ENCODE measurements around the gene TMED6. TPM values are rescaled to one million over a fixed set of nuclear protein-coding genes. Genes with fewer than 3 reads are reported as not detected.

The TMED6 gene
- total and polyA plus RNA-seq, 2 donors from 2014 or later = 2.6 to 11.5 TPM

DNA sequence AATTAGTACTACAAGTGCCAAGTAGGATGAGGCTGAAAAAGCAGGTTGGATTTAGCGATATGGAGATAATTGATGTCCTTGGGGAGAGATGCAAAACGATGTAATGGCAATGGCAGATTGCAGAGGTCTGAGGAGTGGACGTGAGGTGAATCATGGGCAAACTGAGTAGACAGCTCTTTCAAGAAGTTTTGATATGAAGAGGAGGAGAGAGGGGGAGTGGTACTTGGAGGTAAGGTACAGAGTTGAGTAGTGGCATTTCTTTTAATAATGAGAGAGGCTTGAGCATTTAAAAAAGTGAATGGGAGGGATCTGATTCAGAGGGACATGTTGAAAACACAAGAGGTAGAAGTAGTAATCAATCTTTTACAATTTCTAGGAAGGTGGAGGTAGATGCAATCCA is 58.2 kb downstream of the TMED6 start:
- Histone ChIP-seq H3K4me3 (ENCODE audit: low read length in 3 of 3) (no peak overlapping the region), H3K27ac (ENCODE audit: low read depth in 2 of 2, low read length in 2 of 2) (no peak overlapping the region), H3K27me3 (ENCODE audit: control insufficient read depth, insufficient read depth, low read length) (no peaks in the 10 kb centered on the region), H3K9ac (ENCODE audit: low read length in 3 of 3) (no peak overlapping the region), H3K36me3 (ENCODE audit: control insufficient read depth in 2 of 3, insufficient read depth in 3 of 3, low read length in 3 of 3) (peaks cover 0 to 3% (median 0%) of the 10 kb centered on the region in 3 donors), H3K9me3 (ENCODE audit: control insufficient read depth in 2 of 3, insufficient read depth in 1 of 3, low read length in 3 of 3) (no peaks in the 10 kb centered on the region), H3K4me1 (ENCODE audit: control insufficient read depth in 2 of 3, insufficient read depth in 2 of 3, low read depth in 1 of 3, low read length in 3 of 3) (no peaks in the 10 kb centered on the region)
- TF ChIP-seq, protein P1, sequence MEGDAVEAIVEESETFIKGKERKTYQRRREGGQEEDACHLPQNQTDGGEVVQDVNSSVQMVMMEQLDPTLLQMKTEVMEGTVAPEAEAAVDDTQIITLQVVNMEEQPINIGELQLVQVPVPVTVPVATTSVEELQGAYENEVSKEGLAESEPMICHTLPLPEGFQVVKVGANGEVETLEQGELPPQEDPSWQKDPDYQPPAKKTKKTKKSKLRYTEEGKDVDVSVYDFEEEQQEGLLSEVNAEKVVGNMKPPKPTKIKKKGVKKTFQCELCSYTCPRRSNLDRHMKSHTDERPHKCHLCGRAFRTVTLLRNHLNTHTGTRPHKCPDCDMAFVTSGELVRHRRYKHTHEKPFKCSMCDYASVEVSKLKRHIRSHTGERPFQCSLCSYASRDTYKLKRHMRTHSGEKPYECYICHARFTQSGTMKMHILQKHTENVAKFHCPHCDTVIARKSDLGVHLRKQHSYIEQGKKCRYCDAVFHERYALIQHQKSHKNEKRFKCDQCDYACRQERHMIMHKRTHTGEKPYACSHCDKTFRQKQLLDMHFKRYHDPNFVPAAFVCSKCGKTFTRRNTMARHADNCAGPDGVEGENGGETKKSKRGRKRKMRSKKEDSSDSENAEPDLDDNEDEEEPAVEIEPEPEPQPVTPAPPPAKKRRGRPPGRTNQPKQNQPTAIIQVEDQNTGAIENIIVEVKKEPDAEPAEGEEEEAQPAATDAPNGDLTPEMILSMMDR (IDR thresholded peaks at IDR 0.05; ENCODE audit: borderline replicate concordance, extremely low read depth, insufficient read depth) = no peak
- DNase-seq (no peak), FAIRE-seq (no peak)
- intact Hi-C loops (cut with DNase I) = no loop called here

Other genes starting within 250 kb of the TMED6 start
- gene HAS3, start 246.1 kb downstream of the TMED6 start, total RNA-seq = 2.1 TPM
- gene HAS3, start 246.1 kb downstream of the TMED6 start, polyA plus RNA-seq (ENCODE audit: insufficient read depth, low read depth, low replicate concordance) = 0.34 TPM
- gene CHTF8, start 219.2 kb downstream of the TMED6 start, total RNA-seq = 124 TPM
- gene CHTF8, start 219.2 kb downstream of the TMED6 start, polyA plus RNA-seq (ENCODE audit: insufficient read depth, low read depth, low replicate concordance) = 163 TPM
- 41.7 TPM for gene UTP4, start 219.1 kb downstream of the TMED6 start, total RNA-seq
- gene UTP4, start 219.1 kb downstream of the TMED6 start, polyA plus RNA-seq (ENCODE audit: insufficient read depth, low read depth, low replicate concordance) = 57.2 TPM
- gene SNTB2, start 164.6 kb downstream of the TMED6 start, total RNA-seq = 45.1 TPM
- gene SNTB2, start 164.6 kb downstream of the TMED6 start, polyA plus RNA-seq (ENCODE audit: insufficient read depth, low read depth, low replicate concordance) = 4.8 TPM
- 38.6 TPM for gene VPS4A, start 40.4 kb downstream of the TMED6 start, total RNA-seq
- 62.1 TPM for gene VPS4A, start 40.4 kb downstream of the TMED6 start, polyA plus RNA-seq (ENCODE audit: insufficient read depth, low read depth, low replicate concordance)
- gene PDF, start 21.2 kb downstream of the TMED6 start, total RNA-seq = 22.4 TPM
- gene PDF, start 21.2 kb downstream of the TMED6 start, polyA plus RNA-seq (ENCODE audit: insufficient read depth, low read depth, low replicate concordance) = 30.8 TPM
- 49.5 TPM for gene COG8, start 12.2 kb downstream of the TMED6 start, total RNA-seq
- 33.8 TPM for gene COG8, start 12.2 kb downstream of the TMED6 start, polyA plus RNA-seq (ENCODE audit: insufficient read depth, low read depth, low replicate concordance)
- 20.2 TPM for gene NIP7, start 12.0 kb downstream of the TMED6 start, total RNA-seq
- gene NIP7, start 12.0 kb downstream of the TMED6 start, polyA plus RNA-seq (ENCODE audit: insufficient read depth, low read depth, low replicate concordance) = 9.9 TPM
- gene TERF2, start 34.2 kb upstream of the TMED6 start, total RNA-seq = 37.4 TPM
- 13.6 TPM for gene TERF2, start 34.2 kb upstream of the TMED6 start, polyA plus RNA-seq (ENCODE audit: insufficient read depth, low read depth, low replicate concordance)
- gene CYB5B, start 72.8 kb upstream of the TMED6 start, total RNA-seq = 111 TPM
- gene CYB5B, start 72.8 kb upstream of the TMED6 start, polyA plus RNA-seq (ENCODE audit: insufficient read depth, low read depth, low replicate concordance) = 89.0 TPM
- gene NFAT5, start 214.2 kb upstream of the TMED6 start, total RNA-seq = 83.7 TPM
- gene NFAT5, start 214.2 kb upstream of the TMED6 start, polyA plus RNA-seq (ENCODE audit: insufficient read depth, low read depth, low replicate concordance) = 1.9 TPM

Data from kidney (tissue), 14 donors.